GM12878 (cell line): ENCODE data around the gene OR7A5. TPM values are rescaled to one million over a fixed set of nuclear protein-coding genes. Genes with fewer than 3 reads are reported as not detected.

Experiments used
- ATAC-seq: fragments of 200-7000 bp; cut with Tn5 transposase; 3 replicates; pipeline ENCODE4 v1.9.1; 2020; ENCODE audit warnings: mild to moderate bottlenecking, moderate library complexity
- Bru-seq: library from RNA; stranded (reverse); fragments of 400-500 nt; gene quantifications from one replicate; lab custom pipeline; 2021; lab: Mats Ljungman, UMichigan
- BruChase-seq, 2 experiments: library from RNA; stranded (reverse); fragments of 400-500 nt; gene quantifications; one replicate each; lab custom pipeline; 2021; lab: Mats Ljungman, UMichigan
- BruUV-seq: library from RNA; stranded (reverse); fragments of 400-500 nt; replicated peaks from 2 replicates; lab custom pipeline; 2021; lab: Mats Ljungman, UMichigan
- CTCF ChIA-PET: fragments of 300-600 bp; sonication (Branson Sonifier 250); formaldehyde crosslinking; extraction: SDS; loops from one replicate; lab custom pipeline; 2021; ENCODE audit warnings: inconsistent platforms; lab: Yijun Ruan, JAX
- POLR2A ChIA-PET: fragments of 350-600 bp; formaldehyde crosslinking; extraction: SDS; loops from one replicate; lab custom pipeline; 2021; ENCODE audit warnings: inconsistent platforms; lab: Charles Lee
- RAD21 ChIA-PET: fragments of 300-600 bp; sonication (Branson Sonifier 250); formaldehyde crosslinking; loops from one replicate; lab custom pipeline; 2023; ENCODE audit warnings: antibody characterized with exemption; ENCODE audit not compliant: unreplicated experiment; lab: Charles Lee
- SMC1A ChIA-PET: fragments of 300-600 bp; sonication (Branson Sonifier 250); formaldehyde crosslinking; loops from one replicate; lab custom pipeline; 2023; ENCODE audit not compliant: unreplicated experiment, uncharacterized antibody; lab: Charles Lee
- DNase-seq: peaks from one replicate; pipeline ENCODE4 v3.0.0-alpha.2; 2011; ENCODE audit warnings: low read depth, low spot score
- FAIRE-seq: peaks from 3 replicates; lab custom pipeline; 2011; peaks lifted over from hg19 to GRCh38; lab: Jason Lieb, UNC
- H2AFZ ChIP-seq: 2 replicates; pipeline ENCODE4 v1.6.0; 2011; ENCODE audit warnings: low read depth, low read length, control low read depth; ENCODE audit not compliant: control insufficient read depth
- H3K27ac ChIP-seq: 2 replicates; pipeline ENCODE4 v1.5.1; 2011; ENCODE audit warnings: control low read depth; ENCODE audit not compliant: control insufficient read depth, insufficient read depth
- H3K27me3 ChIP-seq, 2 experiments: replicated peaks in 1 of 2; 2 replicates each; pipeline versions ENCODE4 v1.6.0 to v1.6.1; 2011; ENCODE audit warnings: low read length in 1 of 2; ENCODE audit not compliant: control insufficient read depth in 2 of 2, insufficient read depth in 2 of 2
- H3K36me3 ChIP-seq, 2 experiments: 2 replicates each; pipeline ENCODE4 v1.5.1; 2011; ENCODE audit warnings: low read length in 1 of 2; ENCODE audit not compliant: control insufficient read depth in 2 of 2, insufficient read depth in 2 of 2
- H3K4me1 ChIP-seq: 2 replicates; pipeline ENCODE4 v1.6.1; 2011; ENCODE audit warnings: mild to moderate bottlenecking, low read length, moderate library complexity, mixed read lengths; ENCODE audit not compliant: control insufficient read depth, insufficient read depth
- H3K4me2 ChIP-seq: 2 replicates; pipeline ENCODE4 v1.6.0; 2011; ENCODE audit warnings: control low read depth; ENCODE audit not compliant: control insufficient read depth, insufficient read depth
- H3K4me3 ChIP-seq: fragments of 200-600 bp; sonication (generic); 2 replicates; pipeline ENCODE4 v1.5.1; 2016
- H3K79me2 ChIP-seq: 2 replicates; pipeline ENCODE4 v1.6.0; 2011; ENCODE audit warnings: low read length; ENCODE audit not compliant: control insufficient read depth, insufficient read depth
- H3K9ac ChIP-seq: 2 replicates; pipeline ENCODE4 v1.8.0; 2011; ENCODE audit warnings: low read length, control low read depth, mixed read lengths; ENCODE audit not compliant: control insufficient read depth, insufficient read depth
- H3K9me3 ChIP-seq: replicated peaks from 3 replicates; pipeline ENCODE4 v1.5.1; 2011; ENCODE audit warnings: mild to moderate bottlenecking, low read length; ENCODE audit not compliant: control insufficient read depth, insufficient read depth
- H4K20me1 ChIP-seq: 2 replicates; pipeline ENCODE4 v1.6.0; 2011; ENCODE audit not compliant: control insufficient read depth, insufficient read depth
- BCLAF1 ChIP-seq: fragments of 450-650 bp; IDR thresholded peaks from 2 replicates; pipeline ENCODE4 v1.6.1; 2017; ENCODE audit warnings: antibody characterized with exemption, mild to moderate bottlenecking, moderate library complexity
- CEBPB ChIP-seq, 2 experiments: fragments of 150-350 bp in 1 of 2; IDR thresholded peaks; 2 replicates each; pipeline ENCODE4 v1.6.1; 2012 to 2014; ENCODE audit warnings: low read depth in 2 of 2, low read length in 2 of 2, borderline replicate concordance in 1 of 2, inconsistent platforms in 1 of 2
- NKRF ChIP-seq: fragments of 450-650 bp; conservative IDR thresholded peaks from 2 replicates; pipeline ENCODE4 v1.6.1; 2017; ENCODE audit warnings: mild to moderate bottlenecking, moderate library complexity
- RAD51 ChIP-seq: fragments of 450-650 bp; IDR thresholded peaks from 2 replicates; pipeline ENCODE4 v1.6.1; 2016; ENCODE audit warnings: moderate library complexity, mild to moderate bottlenecking, inconsistent platforms
- SUPT20H ChIP-seq: IDR thresholded peaks from 2 replicates; pipeline ENCODE4 v1.6.1; 2011; ENCODE audit warnings: low read depth, mild to moderate bottlenecking, low read length, moderate library complexity, borderline replicate concordance; ENCODE audit not compliant: control insufficient read depth
- WGBS: methylation state at CpG from one replicate; pipeline ENCODE4 v1.1.6; 2016; ENCODE audit warnings: low lambda C conversion rate; ENCODE audit not compliant: insufficient replicate concordance, insufficient coverage; ENCODE audit errors: missing lambda C conversion rate; 5-methylcytosine and 5-hydroxymethylcytosine counted together
- in situ Hi-C: fragments of 300-500 bp; cut with MboI; formaldehyde crosslinking; loops from 9 replicates; pipeline ENCODE4 v1.14.3; 2018; ENCODE audit warnings: mixed read lengths
- intact Hi-C: fragments of 100-400 bp; cut with micrococcal nuclease; formaldehyde crosslinking; loops from one replicate; pipeline ENCODE4 v1.14.2; 2022; ENCODE audit not compliant: unreplicated experiment
- long read RNA-seq, 2 experiments: library from polyadenylated mRNA; unstranded; transcript quantifications; one replicate each; pipeline ENCODE4 v2.0.0, GENCODE V29; 2019 to 2020
- polyA minus RNA-seq, 3 experiments: library from RNA; depleted of rRNA, polyadenylated mRNA; stranded (reverse); fragments of >200 nt; gene quantifications; 2 replicates each; pipeline ENCODE4 v1.2.3, GENCODE V29; 2011
- polyA plus RNA-seq, 11 experiments: library from polyadenylated mRNA; depleted of rRNA in 4 of 11; unstranded in 6 of 11; stranded (reverse) in 5 of 11; fragments of >200 nt; fragmentation: Nextera tagmentation in 4 of 11; fragmentation: Illumina TruSeq in 1 of 11; extraction: Ambion mirVana in 4 of 11; extraction: Trizol in 1 of 11; gene quantifications; 1 replicate in 1 of 11; 2 replicates in 10 of 11; pipeline versions ENCODE4 v1.2.1 to v1.2.3, GENCODE V29; 2011 to 2016; ENCODE audit warnings: inconsistent platforms in 2 of 11, missing spikeins in 2 of 11, low read depth in 1 of 11
- total RNA-seq, 4 experiments: library from RNA; depleted of rRNA in 3 of 4; stranded (reverse); fragments of >200 nt in 3 of 4; fragmentation: Illumina TruSeq in 1 of 4; extraction: Trizol in 1 of 4; gene quantifications; 2 replicates each; pipeline versions ENCODE4 v1.2.1 to v1.2.3, GENCODE V29; 2013 to 2021
- TF ChIP-seq, protein P1 (sequence below): fragments of 450-650 bp; IDR thresholded peaks from 2 replicates; pipeline ENCODE4 v1.6.1; 2017; ENCODE audit warnings: mild to moderate bottlenecking, moderate library complexity
- TF ChIP-seq, protein P2 (sequence below): fragments of 150-350 bp; IDR thresholded peaks from 2 replicates; pipeline ENCODE4 v1.6.1; 2016; ENCODE audit warnings: low read depth, low read length

OR7A5 gene
- not detected in 2 replicates for total RNA-seq (2013; cell fraction: nucleolus; rRNA removed)
- total RNA-seq (2014; rRNA removed) (not detected in 2 replicates), total RNA-seq (2014; rRNA removed; fragmentation: Illumina TruSeq; extraction: Trizol) (not detected in 2 replicates), total RNA-seq (2021) (not detected in 2 replicates), polyA plus RNA-seq (2011; rRNA removed) (not detected in 2 replicates), polyA plus RNA-seq (2014; fragmentation: Illumina TruSeq; extraction: Trizol) (not detected in 2 replicates), polyA plus RNA-seq (2014; fragmentation: Nextera tagmentation; extraction: Ambion mirVana) (not detected), polyA plus RNA-seq (2014; rRNA removed) (not detected in 2 replicates), polyA plus RNA-seq (2016; fragmentation: Nextera tagmentation; extraction: Ambion mirVana) (not detected), polyA minus RNA-seq (2011; rRNA and poly(A)+ RNA removed) (not detected in 2 replicates), Bru-seq, nascent RNA (not detected), BruChase-seq, experiment 1, labeled RNA remaining after a 6-hour chase (not detected), BruChase-seq, experiment 2, labeled RNA remaining after a 2-hour chase (not detected)
- not detected for polyA plus RNA-seq (2011; ENCODE audit: low read depth)
- polyA plus RNA-seq (2011; cell fraction: cytosol; rRNA removed) = not detected in 2 replicates
- not detected in 2 replicates for polyA plus RNA-seq (2011; cell fraction: nucleus; rRNA removed)
- not detected in 2 replicates for polyA plus RNA-seq (2012)
- polyA minus RNA-seq (2011; cell fraction: cytosol; rRNA and poly(A)+ RNA removed) = not detected in 2 replicates
- not detected in 2 replicates for polyA minus RNA-seq (2011; cell fraction: nucleus; rRNA and poly(A)+ RNA removed)
- long read RNA-seq, experiment 1 = 0 reads
- long read RNA-seq, experiment 2 = 0 reads

- no peak within 1 kb of the TSS for H3K9ac ChIP-seq
- BruUV-seq = no TSS peak
- ATAC-seq (no peak), DNase-seq (no peak), FAIRE-seq (no peak)
- intact Hi-C loops (no loop called here), in situ Hi-C loops (no loop called here)
- H3K4me3 ChIP-seq = no peak within 1 kb of the TSS
- SMC1A ChIA-PET = no interaction called here
- POLR2A ChIA-PET = interaction anchor here (0.6 kb wide), 1 partner anchor 58 kb away, joined by 4 read pairs; no protein-coding TSS in a partner anchor
- no peaks in the 10 kb centered on the region for H3K9me3 ChIP-seq
- no peak within 1 kb of the TSS for H3K27ac ChIP-seq
- H3K27me3 ChIP-seq = no peaks in the 10 kb centered on the region; a peak in 1 of 4 replicates
- no peaks in the 10 kb centered on the region for H3K4me1 ChIP-seq
- H4K20me1 ChIP-seq = no peaks in the 10 kb centered on the region
- H3K79me2 ChIP-seq = no peaks in the 10 kb centered on the region
- RAD21 ChIA-PET = no interaction called here
- H3K4me2 ChIP-seq = no peak within 1 kb of the TSS
- WGBS = 42% methylated on average over 1 of the region's 1 CpG
- CTCF ChIA-PET = no interaction called here
- no peaks in the 10 kb centered on the region for H3K36me3 ChIP-seq
- no peak within 1 kb of the TSS for H2AFZ ChIP-seq
- TF ChIP-seq SUPT20H = no peak
- no peak for TF ChIP-seq NKRF
- TF ChIP-seq, protein P1, sequence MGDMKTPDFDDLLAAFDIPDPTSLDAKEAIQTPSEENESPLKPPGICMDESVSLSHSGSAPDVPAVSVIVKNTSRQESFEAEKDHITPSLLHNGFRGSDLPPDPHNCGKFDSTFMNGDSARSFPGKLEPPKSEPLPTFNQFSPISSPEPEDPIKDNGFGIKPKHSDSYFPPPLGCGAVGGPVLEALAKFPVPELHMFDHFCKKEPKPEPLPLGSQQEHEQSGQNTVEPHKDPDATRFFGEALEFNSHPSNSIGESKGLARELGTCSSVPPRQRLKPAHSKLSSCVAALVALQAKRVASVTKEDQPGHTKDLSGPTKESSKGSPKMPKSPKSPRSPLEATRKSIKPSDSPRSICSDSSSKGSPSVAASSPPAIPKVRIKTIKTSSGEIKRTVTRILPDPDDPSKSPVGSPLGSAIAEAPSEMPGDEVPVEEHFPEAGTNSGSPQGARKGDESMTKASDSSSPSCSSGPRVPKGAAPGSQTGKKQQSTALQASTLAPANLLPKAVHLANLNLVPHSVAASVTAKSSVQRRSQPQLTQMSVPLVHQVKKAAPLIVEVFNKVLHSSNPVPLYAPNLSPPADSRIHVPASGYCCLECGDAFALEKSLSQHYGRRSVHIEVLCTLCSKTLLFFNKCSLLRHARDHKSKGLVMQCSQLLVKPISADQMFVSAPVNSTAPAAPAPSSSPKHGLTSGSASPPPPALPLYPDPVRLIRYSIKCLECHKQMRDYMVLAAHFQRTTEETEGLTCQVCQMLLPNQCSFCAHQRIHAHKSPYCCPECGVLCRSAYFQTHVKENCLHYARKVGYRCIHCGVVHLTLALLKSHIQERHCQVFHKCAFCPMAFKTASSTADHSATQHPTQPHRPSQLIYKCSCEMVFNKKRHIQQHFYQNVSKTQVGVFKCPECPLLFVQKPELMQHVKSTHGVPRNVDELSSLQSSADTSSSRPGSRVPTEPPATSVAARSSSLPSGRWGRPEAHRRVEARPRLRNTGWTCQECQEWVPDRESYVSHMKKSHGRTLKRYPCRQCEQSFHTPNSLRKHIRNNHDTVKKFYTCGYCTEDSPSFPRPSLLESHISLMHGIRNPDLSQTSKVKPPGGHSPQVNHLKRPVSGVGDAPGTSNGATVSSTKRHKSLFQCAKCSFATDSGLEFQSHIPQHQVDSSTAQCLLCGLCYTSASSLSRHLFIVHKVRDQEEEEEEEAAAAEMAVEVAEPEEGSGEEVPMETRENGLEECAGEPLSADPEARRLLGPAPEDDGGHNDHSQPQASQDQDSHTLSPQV = no peak
- TF ChIP-seq BCLAF1 = no peak
- no peak for TF ChIP-seq RAD51
- TF ChIP-seq, protein P2, sequence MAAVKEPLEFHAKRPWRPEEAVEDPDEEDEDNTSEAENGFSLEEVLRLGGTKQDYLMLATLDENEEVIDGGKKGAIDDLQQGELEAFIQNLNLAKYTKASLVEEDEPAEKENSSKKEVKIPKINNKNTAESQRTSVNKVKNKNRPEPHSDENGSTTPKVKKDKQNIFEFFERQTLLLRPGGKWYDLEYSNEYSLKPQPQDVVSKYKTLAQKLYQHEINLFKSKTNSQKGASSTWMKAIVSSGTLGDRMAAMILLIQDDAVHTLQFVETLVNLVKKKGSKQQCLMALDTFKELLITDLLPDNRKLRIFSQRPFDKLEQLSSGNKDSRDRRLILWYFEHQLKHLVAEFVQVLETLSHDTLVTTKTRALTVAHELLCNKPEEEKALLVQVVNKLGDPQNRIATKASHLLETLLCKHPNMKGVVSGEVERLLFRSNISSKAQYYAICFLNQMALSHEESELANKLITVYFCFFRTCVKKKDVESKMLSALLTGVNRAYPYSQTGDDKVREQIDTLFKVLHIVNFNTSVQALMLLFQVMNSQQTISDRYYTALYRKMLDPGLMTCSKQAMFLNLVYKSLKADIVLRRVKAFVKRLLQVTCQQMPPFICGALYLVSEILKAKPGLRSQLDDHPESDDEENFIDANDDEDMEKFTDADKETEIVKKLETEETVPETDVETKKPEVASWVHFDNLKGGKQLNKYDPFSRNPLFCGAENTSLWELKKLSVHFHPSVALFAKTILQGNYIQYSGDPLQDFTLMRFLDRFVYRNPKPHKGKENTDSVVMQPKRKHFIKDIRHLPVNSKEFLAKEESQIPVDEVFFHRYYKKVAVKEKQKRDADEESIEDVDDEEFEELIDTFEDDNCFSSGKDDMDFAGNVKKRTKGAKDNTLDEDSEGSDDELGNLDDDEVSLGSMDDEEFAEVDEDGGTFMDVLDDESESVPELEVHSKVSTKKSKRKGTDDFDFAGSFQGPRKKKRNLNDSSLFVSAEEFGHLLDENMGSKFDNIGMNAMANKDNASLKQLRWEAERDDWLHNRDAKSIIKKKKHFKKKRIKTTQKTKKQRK = no peak
- no peak for TF ChIP-seq CEBPB (IDR thresholded peaks at IDR 0.05; ENCODE audit: borderline replicate concordance in 1 of 2, low read depth in 2 of 2, low read length in 2 of 2)
These were observed at the start of gene OR7A5, which contains the start of gene OR7C1 for GRCh38 chr19:14835011-14835410. Gene OR7A5 (minus strand): TSS chr19:14835185. CDS start chr19:14828241, 6,944 bp downstream. Gene OR7C1 (minus strand): TSS chr19:14835185. CDS start chr19:14800136, 35,049 bp downstream.
